ENCODE data around the gene MMS22L. TPM values are rescaled to one million over a fixed set of nuclear protein-coding genes. Genes with fewer than 3 reads are reported as not detected.

MMS22L gene
- total and polyA plus RNA-seq, 11 donors, result 0.61 to 6.6 (median 2.3) TPM

GRCh38 chr6:97129106-97129505, 153.9 kb downstream of the MMS22L start:
- no peaks in the 10 kb centered on the region for H3K36me3 ChIP-seq
- H3K4me3 ChIP-seq, result no peak overlapping the region
- ATAC-seq (no peak), DNase-seq (no peak)
- TF ChIP-seq, protein P1, sequence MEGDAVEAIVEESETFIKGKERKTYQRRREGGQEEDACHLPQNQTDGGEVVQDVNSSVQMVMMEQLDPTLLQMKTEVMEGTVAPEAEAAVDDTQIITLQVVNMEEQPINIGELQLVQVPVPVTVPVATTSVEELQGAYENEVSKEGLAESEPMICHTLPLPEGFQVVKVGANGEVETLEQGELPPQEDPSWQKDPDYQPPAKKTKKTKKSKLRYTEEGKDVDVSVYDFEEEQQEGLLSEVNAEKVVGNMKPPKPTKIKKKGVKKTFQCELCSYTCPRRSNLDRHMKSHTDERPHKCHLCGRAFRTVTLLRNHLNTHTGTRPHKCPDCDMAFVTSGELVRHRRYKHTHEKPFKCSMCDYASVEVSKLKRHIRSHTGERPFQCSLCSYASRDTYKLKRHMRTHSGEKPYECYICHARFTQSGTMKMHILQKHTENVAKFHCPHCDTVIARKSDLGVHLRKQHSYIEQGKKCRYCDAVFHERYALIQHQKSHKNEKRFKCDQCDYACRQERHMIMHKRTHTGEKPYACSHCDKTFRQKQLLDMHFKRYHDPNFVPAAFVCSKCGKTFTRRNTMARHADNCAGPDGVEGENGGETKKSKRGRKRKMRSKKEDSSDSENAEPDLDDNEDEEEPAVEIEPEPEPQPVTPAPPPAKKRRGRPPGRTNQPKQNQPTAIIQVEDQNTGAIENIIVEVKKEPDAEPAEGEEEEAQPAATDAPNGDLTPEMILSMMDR (IDR thresholded peaks at IDR 0.05), result no peak
- TF ChIP-seq POLR2A (IDR thresholded peaks at IDR 0.05), result no peak
- no peak overlapping the region for H3K27ac ChIP-seq
- 47 to 62% (median 57%) methylated on average over 2 of the region's 2 CpGs for WGBS, 4 donors
- H3K27me3 ChIP-seq, result no peaks in the 10 kb centered on the region
- no peaks in the 10 kb centered on the region for H3K9me3 ChIP-seq
- intact Hi-C loops (cut with DNase I), result no loop called here
- H3K4me1 ChIP-seq, result no peaks in the 10 kb centered on the region

GRCh38 chr6:97128507-97128906, 154.5 kb downstream of the MMS22L start:
- H3K4me3 ChIP-seq, result no peak overlapping the region
- 68 to 79% (median 70%) methylated on average over 4 of the region's 4 CpGs for WGBS, 4 donors
- no peak overlapping the region for H3K27ac ChIP-seq
- no peak for TF ChIP-seq POLR2A (IDR thresholded peaks at IDR 0.05)
- no peaks in the 10 kb centered on the region for H3K4me1 ChIP-seq
- H3K36me3 ChIP-seq, result no peaks in the 10 kb centered on the region
- ATAC-seq, result no peak
- no peaks in the 10 kb centered on the region for H3K27me3 ChIP-seq
- intact Hi-C loops (cut with DNase I), result no loop called here
- no peak for DNase-seq
- H3K9me3 ChIP-seq, result no peaks in the 10 kb centered on the region

- no peaks in the 10 kb centered on the region for H3K36me3 ChIP-seq
- no peaks in the 10 kb centered on the region for H3K4me1 ChIP-seq
- H3K9me3 ChIP-seq, result peaks cover 0 to 10% (median 0%) of the 10 kb centered on the region in 12 donors
- intact Hi-C loops (cut with DNase I), result no loop called here
- no peaks in the 10 kb centered on the region for H3K27me3 ChIP-seq
- no peak overlapping the region for H3K4me3 ChIP-seq
- ATAC-seq (no peak), DNase-seq (no peak)
- no peak for TF ChIP-seq POLR2A (IDR thresholded peaks at IDR 0.05)
- TF ChIP-seq, protein P1 (IDR thresholded peaks at IDR 0.05), result no peak
- no peak overlapping the region for H3K27ac ChIP-seq
- 29 to 74% (median 53%) methylated on average over 3 of the region's 3 CpGs for whole genome bisulfite sequencing, 4 donors
Observed at GRCh38 chr6:97123652-97124051, 159.4 kb downstream of the MMS22L start.

GRCh38 chr6:97123112-97123511, 159.9 kb downstream of the MMS22L start:
- DNase-seq (no peak), ATAC-seq (no peak)
- no peak overlapping the region for H3K27ac ChIP-seq
- H3K4me3 ChIP-seq, result no peak overlapping the region
- intact Hi-C loops (cut with DNase I), result no loop called here
- H3K9me3 ChIP-seq, result peaks cover 0 to 10% (median 0%) of the 10 kb centered on the region in 12 donors
- H3K4me1 ChIP-seq, result no peaks in the 10 kb centered on the region
- no peak for TF ChIP-seq POLR2A (IDR thresholded peaks at IDR 0.05)
- TF ChIP-seq, protein P1 (IDR thresholded peaks at IDR 0.05), result no peak
- H3K27me3 ChIP-seq, result no peaks in the 10 kb centered on the region
- H3K36me3 ChIP-seq, result no peaks in the 10 kb centered on the region
- 68 to 84% (median 78%) methylated on average over 3 of the region's 3 CpGs for WGBS, 4 donors

DNA sequence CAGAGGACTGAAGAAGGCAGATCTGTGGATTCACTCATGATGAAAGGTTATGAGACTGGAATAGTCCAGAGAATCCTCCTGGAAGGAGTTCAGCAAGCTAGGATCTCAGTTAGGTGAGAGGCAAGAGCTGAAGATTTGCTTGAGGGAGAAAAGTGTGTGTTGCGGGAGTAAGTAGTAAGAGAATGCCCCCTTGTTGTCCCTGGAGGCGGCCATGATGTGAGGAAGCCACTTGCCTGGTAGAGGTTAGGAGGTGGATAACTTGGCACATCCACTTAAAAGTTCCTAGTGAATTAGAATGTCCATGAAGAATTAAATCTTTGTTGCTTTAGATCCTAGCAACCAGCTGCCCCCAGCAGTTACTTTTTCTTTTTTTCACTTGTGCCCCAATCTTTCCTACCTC, 162.5 kb downstream of the MMS22L start:
- H3K4me1 ChIP-seq, result no peaks in the 10 kb centered on the region
- no peak for DNase-seq
- H3K36me3 ChIP-seq, result no peaks in the 10 kb centered on the region
- H3K27ac ChIP-seq, result no peak overlapping the region
- ATAC-seq, result no peak
- WGBS, 4 donors, result 94 to 97% (median 96%) methylated on average over 2 of the region's 2 CpGs
- H3K4me3 ChIP-seq, result no peak overlapping the region
- peaks cover 0 to 10% (median 0%) of the 10 kb centered on the region in 12 donors for H3K9me3 ChIP-seq
- TF ChIP-seq POLR2A (IDR thresholded peaks at IDR 0.05), result no peak
- TF ChIP-seq, protein P1 (IDR thresholded peaks at IDR 0.05), result no peak
- H3K27me3 ChIP-seq, result no peaks in the 10 kb centered on the region
- intact Hi-C loops (cut with DNase I), result no loop called here

All from heart left ventricle (tissue), 16 donors.